KMS-11 (cell line): ENCODE data around the gene NCAPG.
"Not testable (repeated sequence)": the region's sequence is repeated elsewhere in the genome, so short reads cannot be mapped to it uniquely, and the experiment has no call there.

Experiments
- H2AFZ ChIP-seq: fragments of 200-600 bp; sonication (generic); 2 replicates; pipeline ENCODE4 v1.6.1; 2016; ENCODE audit warnings: antibody characterized with exemption, mixed run types, low read depth
- H3K27ac ChIP-seq: fragments of 200-600 bp; sonication (generic); 2 replicates; pipeline ENCODE4 v1.6.1; 2016; ENCODE audit warnings: mild to moderate bottlenecking, mixed run types
- H3K27me3 ChIP-seq: fragments of 200-600 bp; sonication (generic); 2 replicates; pipeline ENCODE4 v1.6.1; 2017; ENCODE audit warnings: mild to moderate bottlenecking, low read depth, mixed run types, moderate library complexity; ENCODE audit not compliant: insufficient read depth
- H3K36me3 ChIP-seq: fragments of 200-600 bp; sonication (generic); 2 replicates; pipeline ENCODE4 v1.6.1; 2017; ENCODE audit warnings: mild to moderate bottlenecking, mixed run types; ENCODE audit not compliant: insufficient read depth
- H3K4me1 ChIP-seq: fragments of 200-600 bp; sonication (generic); 2 replicates; pipeline ENCODE4 v1.6.1; 2016; ENCODE audit warnings: mild to moderate bottlenecking, low read depth, mixed run types; ENCODE audit not compliant: poor library complexity, severe bottlenecking
- H3K4me2 ChIP-seq: fragments of 200-600 bp; sonication (generic); 2 replicates; pipeline ENCODE4 v1.7.0; 2016; ENCODE audit warnings: mild to moderate bottlenecking, mixed run types
- H3K4me3 ChIP-seq: fragments of 200-600 bp; sonication (generic); IDR thresholded peaks from 2 replicates; pipeline ENCODE4 v1.6.1; 2017; ENCODE audit warnings: low read depth, low read length, mixed read lengths; ENCODE audit not compliant: insufficient read depth
- H3K79me2 ChIP-seq: fragments of 200-600 bp; sonication (generic); 2 replicates; pipeline ENCODE4 v1.6.1; 2016; ENCODE audit warnings: low read depth, mixed run types; ENCODE audit not compliant: insufficient read depth
- H3K9ac ChIP-seq: fragments of 200-600 bp; sonication (generic); 2 replicates; pipeline ENCODE4 v1.6.1; 2016; ENCODE audit warnings: mild to moderate bottlenecking, mixed run types
- H4K20me1 ChIP-seq: fragments of 200-600 bp; sonication (generic); 2 replicates; pipeline ENCODE4 v1.6.1; 2016; ENCODE audit warnings: mild to moderate bottlenecking, mixed run types; ENCODE audit not compliant: insufficient read depth
- TF ChIP-seq, protein P1 (sequence below): fragments of 200-600 bp; sonication (generic); conservative IDR thresholded peaks from 2 replicates; pipeline ENCODE4 v1.6.1; 2017; ENCODE audit warnings: low read depth, mild to moderate bottlenecking, antibody characterized with exemption, low read length, moderate library complexity, mixed read lengths

The NCAPG gene

DNA sequence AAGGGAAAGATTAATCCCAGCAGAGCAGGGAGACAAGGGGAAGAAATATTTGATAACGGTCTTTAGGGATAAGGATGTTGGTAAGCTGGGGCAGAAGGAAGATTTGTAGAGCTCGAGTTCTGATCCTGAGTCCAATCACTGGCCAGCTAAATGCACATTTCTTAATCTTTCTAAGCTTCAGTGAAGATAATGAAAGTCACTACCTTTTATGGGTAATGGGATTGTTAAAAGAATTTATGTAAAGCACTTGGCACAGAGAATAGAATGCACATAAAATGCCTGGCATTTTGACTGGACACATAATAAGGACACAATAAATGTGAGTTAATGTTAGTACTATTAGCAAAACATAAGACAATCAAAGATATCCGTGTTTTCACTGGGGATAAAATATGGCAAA is 43.3 kb downstream of the NCAPG start:
- Histone ChIP-seq H4K20me1 (no peaks in the 10 kb centered on the region), H3K27me3 (no peaks in the 10 kb centered on the region), H3K9ac (no peak overlapping the region), H3K79me2 (no peaks in the 10 kb centered on the region), H3K4me3 (no peak overlapping the region), H2AFZ (no peak overlapping the region), H3K27ac (no peak overlapping the region), H3K36me3 (no peaks in the 10 kb centered on the region), H3K4me1 (no peaks in the 10 kb centered on the region), H3K4me2 (no peak overlapping the region)
- TF ChIP-seq, protein P1, sequence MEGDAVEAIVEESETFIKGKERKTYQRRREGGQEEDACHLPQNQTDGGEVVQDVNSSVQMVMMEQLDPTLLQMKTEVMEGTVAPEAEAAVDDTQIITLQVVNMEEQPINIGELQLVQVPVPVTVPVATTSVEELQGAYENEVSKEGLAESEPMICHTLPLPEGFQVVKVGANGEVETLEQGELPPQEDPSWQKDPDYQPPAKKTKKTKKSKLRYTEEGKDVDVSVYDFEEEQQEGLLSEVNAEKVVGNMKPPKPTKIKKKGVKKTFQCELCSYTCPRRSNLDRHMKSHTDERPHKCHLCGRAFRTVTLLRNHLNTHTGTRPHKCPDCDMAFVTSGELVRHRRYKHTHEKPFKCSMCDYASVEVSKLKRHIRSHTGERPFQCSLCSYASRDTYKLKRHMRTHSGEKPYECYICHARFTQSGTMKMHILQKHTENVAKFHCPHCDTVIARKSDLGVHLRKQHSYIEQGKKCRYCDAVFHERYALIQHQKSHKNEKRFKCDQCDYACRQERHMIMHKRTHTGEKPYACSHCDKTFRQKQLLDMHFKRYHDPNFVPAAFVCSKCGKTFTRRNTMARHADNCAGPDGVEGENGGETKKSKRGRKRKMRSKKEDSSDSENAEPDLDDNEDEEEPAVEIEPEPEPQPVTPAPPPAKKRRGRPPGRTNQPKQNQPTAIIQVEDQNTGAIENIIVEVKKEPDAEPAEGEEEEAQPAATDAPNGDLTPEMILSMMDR = no peak

- Histone ChIP-seq H3K27me3 (no peaks in the 10 kb centered on the region), H3K4me3 (no peak overlapping the region), H3K27ac (no peak overlapping the region), H3K4me1 (no peaks in the 10 kb centered on the region), H3K4me2 (no peak overlapping the region), H3K36me3 (no peaks in the 10 kb centered on the region), H2AFZ (no peak overlapping the region), H3K79me2 (no peaks in the 10 kb centered on the region), H4K20me1 (no peaks in the 10 kb centered on the region), H3K9ac (no peak overlapping the region)
- TF ChIP-seq, protein P1 = no peak
These were observed 49.1 kb downstream of the NCAPG start for GRCh38 chr4:17859793-17860406.

- not testable (repeated sequence) for H3K4me3 ChIP-seq, H3K9ac ChIP-seq, H3K79me2 ChIP-seq, H2AFZ ChIP-seq, H3K36me3 ChIP-seq, H3K4me2 ChIP-seq, H3K27ac ChIP-seq, H4K20me1 ChIP-seq, H3K4me1 ChIP-seq, H3K27me3 ChIP-seq
These were observed 51.1 kb downstream of the NCAPG start for GRCh38 chr4:17861906-17862305.

DNA sequence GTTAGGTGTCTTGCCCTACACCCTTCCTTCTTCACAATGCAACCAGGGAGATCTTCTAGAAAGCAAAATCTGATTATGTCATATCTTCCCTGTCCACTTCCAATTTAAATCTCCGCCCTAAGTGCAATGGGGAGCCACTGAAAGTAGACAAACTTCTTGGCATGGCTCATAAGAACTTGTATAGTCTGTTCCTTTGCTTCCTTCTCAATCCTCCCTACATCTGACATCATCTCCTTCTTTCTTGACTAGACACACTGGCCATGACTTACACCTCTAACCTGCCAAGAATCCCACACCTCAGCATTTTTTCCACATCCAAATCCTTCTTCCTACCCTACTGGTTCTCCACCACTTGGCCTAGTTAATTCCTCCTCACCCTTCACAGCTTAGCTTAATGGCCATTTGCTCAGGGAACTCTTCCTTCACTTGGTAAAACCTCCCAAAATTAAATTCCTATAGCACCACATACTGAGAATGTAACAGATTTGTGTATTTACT is 55.1 kb downstream of the NCAPG start:
- Histone ChIP-seq H3K9ac (no peak overlapping the region), H3K4me1 (no peaks in the 10 kb centered on the region), H3K4me3 (no peak overlapping the region), H4K20me1 (no peaks in the 10 kb centered on the region), H3K79me2 (no peaks in the 10 kb centered on the region), H3K27me3 (no peaks in the 10 kb centered on the region), H3K27ac (no peak overlapping the region), H3K4me2 (no peak overlapping the region), H2AFZ (no peak overlapping the region), H3K36me3 (no peaks in the 10 kb centered on the region)
- TF ChIP-seq, protein P1 = no peak

- H3K27me3 ChIP-seq = no peaks in the 10 kb centered on the region
- H3K4me1 ChIP-seq = no peaks in the 10 kb centered on the region
- no peak overlapping the region for H3K4me2 ChIP-seq
- no peaks in the 10 kb centered on the region for H3K36me3 ChIP-seq
- TF ChIP-seq, protein P1 = no peak
- no peak overlapping the region for H2AFZ ChIP-seq
- no peak overlapping the region for H3K9ac ChIP-seq
- H4K20me1 ChIP-seq = no peaks in the 10 kb centered on the region
- no peaks in the 10 kb centered on the region for H3K79me2 ChIP-seq
- no peak overlapping the region for H3K27ac ChIP-seq
- H3K4me3 ChIP-seq = no peak overlapping the region
These were observed 56.0 kb downstream of the NCAPG start for GRCh38 chr4:17866810-17867209.
